HL-60/S4 (cell line): Measurements from ENCODE around the gene CDK15.

ENCODE experiments used
- in situ Hi-C: fragments of 300-500 bp; cut with MboI; formaldehyde crosslinking; loops from 2 replicates; pipeline ENCODE4 v1.14.3; 2022; ENCODE audit warnings: low sequenced_read_pairs

The CDK15 gene

GRCh38 chr2:201904538-201905420 is 98.4 kb downstream of the CDK15 start:
- in situ Hi-C loops: no loop called here

- in situ Hi-C loops: no loop called here
Measured at GRCh38 chr2:201906777-201907562, 100.6 kb downstream of the CDK15 start.

GRCh38 chr2:201907563-201907881 is 101.2 kb downstream of the CDK15 start:
- in situ Hi-C loops: no loop called here

GRCh38 chr2:201908901-201909300 is 102.6 kb downstream of the CDK15 start:
- in situ Hi-C loops: no loop called here

GRCh38 chr2:201909348-201909747 is 103.0 kb downstream of the CDK15 start:
- in situ Hi-C loops: no loop called here

- in situ Hi-C loops: no loop called here
Measured at GRCh38 chr2:201909961-201910361, 103.6 kb downstream of the CDK15 start.

GRCh38 chr2:201911372-201911771 is 105.0 kb downstream of the CDK15 start:
- in situ Hi-C loops: no loop called here

GRCh38 chr2:201913201-201913600 is 106.9 kb downstream of the CDK15 start:
- in situ Hi-C loops: no loop called here

GRCh38 chr2:201915446-201915845 is 109.1 kb downstream of the CDK15 start:
- in situ Hi-C loops: no loop called here

GRCh38 chr2:201916565-201916964 is 110.2 kb downstream of the CDK15 start:
- in situ Hi-C loops: no loop called here

- in situ Hi-C loops: no loop called here
Measured at GRCh38 chr2:201918616-201919307, 112.4 kb downstream of the CDK15 start.

- in situ Hi-C loops: no loop called here
Measured at GRCh38 chr2:201919308-201919634, 112.9 kb downstream of the CDK15 start.

- in situ Hi-C loops: no loop called here
Measured at GRCh38 chr2:201923436-201924328, 117.3 kb downstream of the CDK15 start.

- in situ Hi-C loops: no loop called here
Measured at GRCh38 chr2:201924453-201924852, 118.1 kb downstream of the CDK15 start.

GRCh38 chr2:201925056-201925455 is 118.7 kb downstream of the CDK15 start:
- in situ Hi-C loops: no loop called here

GRCh38 chr2:201926067-201926466 is 119.7 kb downstream of the CDK15 start:
- in situ Hi-C loops: no loop called here

- in situ Hi-C loops: no loop called here
Measured at GRCh38 chr2:201928363-201928762, 122.0 kb downstream of the CDK15 start.

- in situ Hi-C loops: no loop called here
Measured at GRCh38 chr2:201929281-201930026, 123.1 kb downstream of the CDK15 start.

- in situ Hi-C loops: no loop called here
Measured at GRCh38 chr2:201930043-201930442, 123.7 kb downstream of the CDK15 start.

GRCh38 chr2:201930831-201931230 is 124.5 kb downstream of the CDK15 start:
- in situ Hi-C loops: no loop called here
